SU-DHL-6 (cell line): ENCODE measurements around the gene DIPK1B.

Experiments
- EZH2phosphoT487 ChIP-seq: fragments of 200-600 bp; sonication (generic), shearing (Covaris generic); conservative IDR thresholded peaks from 2 replicates; pipeline ENCODE4 v1.6.1; 2018; ENCODE audit warnings: mild to moderate bottlenecking, antibody characterized with exemption, low read length, moderate library complexity, mixed read lengths
- TF ChIP-seq, protein P1 (sequence below): fragments of 200-600 bp; sonication (generic); IDR thresholded peaks from one replicate; pipeline ENCODE4 v1.5.1; 2017; ENCODE audit warnings: antibody characterized with exemption, mild to moderate bottlenecking, low read length, moderate library complexity; ENCODE audit not compliant: insufficient read depth, poor library complexity, severe bottlenecking

DNA sequence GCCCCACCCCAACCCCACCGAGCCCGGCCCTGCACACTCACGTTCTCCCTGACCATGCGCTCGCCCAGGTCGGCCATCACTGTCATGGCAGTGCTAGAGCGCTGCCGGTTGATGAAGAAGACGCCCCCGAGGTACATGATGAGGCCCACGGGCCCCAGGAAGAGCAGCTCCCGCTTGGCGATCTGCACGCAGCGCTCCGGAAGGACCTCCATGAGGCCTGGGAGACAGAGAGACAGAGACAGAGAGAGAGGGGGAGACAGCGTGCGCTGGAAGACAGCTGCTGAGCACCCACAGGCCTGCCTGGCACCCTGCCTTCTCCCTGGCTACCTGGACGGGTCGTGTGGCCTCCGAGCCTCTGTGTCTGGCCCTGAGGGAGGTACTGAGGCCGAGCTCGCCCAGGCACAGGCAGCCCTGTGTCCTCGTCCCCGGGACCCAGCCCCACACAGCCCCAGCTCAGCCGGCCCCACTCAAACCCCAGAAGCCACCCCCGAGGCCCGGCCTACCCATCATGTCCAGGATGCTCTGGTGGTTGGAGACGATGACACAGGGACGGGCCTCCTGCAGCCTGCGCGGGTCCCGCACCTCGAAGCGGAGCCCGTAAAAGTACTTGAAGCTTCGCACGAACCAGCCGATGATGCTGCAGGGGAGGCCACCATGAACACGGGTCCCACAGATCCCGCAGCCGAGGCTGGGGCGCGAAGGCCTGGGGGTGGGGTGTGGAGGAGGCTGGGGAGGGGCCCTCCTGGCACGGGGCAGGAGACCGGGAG is 35.3 kb upstream of the DIPK1B start:
- TF ChIP-seq, protein P1, sequence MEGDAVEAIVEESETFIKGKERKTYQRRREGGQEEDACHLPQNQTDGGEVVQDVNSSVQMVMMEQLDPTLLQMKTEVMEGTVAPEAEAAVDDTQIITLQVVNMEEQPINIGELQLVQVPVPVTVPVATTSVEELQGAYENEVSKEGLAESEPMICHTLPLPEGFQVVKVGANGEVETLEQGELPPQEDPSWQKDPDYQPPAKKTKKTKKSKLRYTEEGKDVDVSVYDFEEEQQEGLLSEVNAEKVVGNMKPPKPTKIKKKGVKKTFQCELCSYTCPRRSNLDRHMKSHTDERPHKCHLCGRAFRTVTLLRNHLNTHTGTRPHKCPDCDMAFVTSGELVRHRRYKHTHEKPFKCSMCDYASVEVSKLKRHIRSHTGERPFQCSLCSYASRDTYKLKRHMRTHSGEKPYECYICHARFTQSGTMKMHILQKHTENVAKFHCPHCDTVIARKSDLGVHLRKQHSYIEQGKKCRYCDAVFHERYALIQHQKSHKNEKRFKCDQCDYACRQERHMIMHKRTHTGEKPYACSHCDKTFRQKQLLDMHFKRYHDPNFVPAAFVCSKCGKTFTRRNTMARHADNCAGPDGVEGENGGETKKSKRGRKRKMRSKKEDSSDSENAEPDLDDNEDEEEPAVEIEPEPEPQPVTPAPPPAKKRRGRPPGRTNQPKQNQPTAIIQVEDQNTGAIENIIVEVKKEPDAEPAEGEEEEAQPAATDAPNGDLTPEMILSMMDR, result no peak
- no peak for TF ChIP-seq EZH2phosphoT487
